Measurements from ENCODE around the gene ESPN.

DNA sequence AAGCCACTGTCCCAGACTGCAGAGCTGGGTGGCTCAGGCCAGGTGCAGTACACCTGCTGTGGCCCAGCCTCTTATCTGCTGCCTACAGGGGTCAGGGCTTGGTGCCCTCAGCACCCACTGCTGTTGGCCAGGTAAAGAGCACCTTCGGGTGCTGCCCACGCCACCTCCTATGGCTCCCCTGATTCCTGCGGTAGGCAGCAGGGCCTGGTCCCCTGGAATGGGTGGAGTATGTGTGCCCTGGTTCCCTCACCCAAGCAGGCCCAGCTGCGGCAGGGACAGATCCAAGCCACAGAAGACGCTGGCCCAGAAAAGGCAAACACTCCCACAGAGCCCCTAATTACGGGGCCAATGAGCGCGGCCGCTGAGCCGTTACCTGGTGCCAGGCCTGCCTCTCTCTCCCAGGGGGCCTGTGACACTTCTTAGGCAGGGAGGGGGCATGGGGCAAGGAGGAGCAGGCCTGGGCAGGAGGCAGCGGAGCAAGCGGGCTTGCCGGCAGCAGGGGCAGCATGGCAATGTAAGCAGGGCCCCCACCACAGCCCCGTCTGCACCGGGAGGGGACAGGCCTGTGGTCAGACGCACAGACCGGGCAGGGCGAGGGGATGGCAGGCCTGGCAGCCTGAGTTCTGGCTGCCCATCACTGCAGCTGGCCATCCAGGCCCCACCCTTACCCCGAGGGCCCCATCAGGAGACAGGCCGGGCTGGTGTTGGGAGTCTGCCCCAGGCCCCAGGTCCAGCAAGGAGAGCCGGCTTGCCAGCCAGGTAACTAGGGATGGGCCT, 19.0 kb downstream of the ESPN start:
- TF ChIP-seq, protein P1, sequence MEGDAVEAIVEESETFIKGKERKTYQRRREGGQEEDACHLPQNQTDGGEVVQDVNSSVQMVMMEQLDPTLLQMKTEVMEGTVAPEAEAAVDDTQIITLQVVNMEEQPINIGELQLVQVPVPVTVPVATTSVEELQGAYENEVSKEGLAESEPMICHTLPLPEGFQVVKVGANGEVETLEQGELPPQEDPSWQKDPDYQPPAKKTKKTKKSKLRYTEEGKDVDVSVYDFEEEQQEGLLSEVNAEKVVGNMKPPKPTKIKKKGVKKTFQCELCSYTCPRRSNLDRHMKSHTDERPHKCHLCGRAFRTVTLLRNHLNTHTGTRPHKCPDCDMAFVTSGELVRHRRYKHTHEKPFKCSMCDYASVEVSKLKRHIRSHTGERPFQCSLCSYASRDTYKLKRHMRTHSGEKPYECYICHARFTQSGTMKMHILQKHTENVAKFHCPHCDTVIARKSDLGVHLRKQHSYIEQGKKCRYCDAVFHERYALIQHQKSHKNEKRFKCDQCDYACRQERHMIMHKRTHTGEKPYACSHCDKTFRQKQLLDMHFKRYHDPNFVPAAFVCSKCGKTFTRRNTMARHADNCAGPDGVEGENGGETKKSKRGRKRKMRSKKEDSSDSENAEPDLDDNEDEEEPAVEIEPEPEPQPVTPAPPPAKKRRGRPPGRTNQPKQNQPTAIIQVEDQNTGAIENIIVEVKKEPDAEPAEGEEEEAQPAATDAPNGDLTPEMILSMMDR (IDR thresholded peaks at IDR 0.05), result no peak
- TF ChIP-seq POLR2A (IDR thresholded peaks at IDR 0.05), result no peak
- no peak for TF ChIP-seq POLR2AphosphoS5 (IDR thresholded peaks at IDR 0.05)

Data from transverse colon (tissue), 4 donors.